Rectal smooth muscle tissue (tissue), 1 donor: ENCODE results near the gene METRN.

Experiments used
- H3K27ac ChIP-seq: one replicate; pipeline ENCODE4 v1.7.0; 2013; ENCODE audit warnings: low read depth, low read length, inconsistent platforms
- H3K27me3 ChIP-seq: one replicate; pipeline ENCODE4 v1.7.0; 2013; ENCODE audit warnings: low read length; ENCODE audit not compliant: control insufficient read depth, insufficient read depth
- H3K36me3 ChIP-seq: one replicate; pipeline ENCODE4 v1.7.0; 2013; ENCODE audit warnings: low read length; ENCODE audit not compliant: control insufficient read depth, insufficient read depth
- H3K4me1 ChIP-seq: one replicate; pipeline ENCODE4 v1.7.0; 2013; ENCODE audit warnings: low read length; ENCODE audit not compliant: control insufficient read depth, insufficient read depth
- H3K4me3 ChIP-seq: one replicate; pipeline ENCODE4 v1.7.0; 2013; ENCODE audit warnings: low read length
- H3K9ac ChIP-seq: one replicate; pipeline ENCODE4 v1.7.0; 2013; ENCODE audit warnings: low read length

Gene METRN

DNA sequence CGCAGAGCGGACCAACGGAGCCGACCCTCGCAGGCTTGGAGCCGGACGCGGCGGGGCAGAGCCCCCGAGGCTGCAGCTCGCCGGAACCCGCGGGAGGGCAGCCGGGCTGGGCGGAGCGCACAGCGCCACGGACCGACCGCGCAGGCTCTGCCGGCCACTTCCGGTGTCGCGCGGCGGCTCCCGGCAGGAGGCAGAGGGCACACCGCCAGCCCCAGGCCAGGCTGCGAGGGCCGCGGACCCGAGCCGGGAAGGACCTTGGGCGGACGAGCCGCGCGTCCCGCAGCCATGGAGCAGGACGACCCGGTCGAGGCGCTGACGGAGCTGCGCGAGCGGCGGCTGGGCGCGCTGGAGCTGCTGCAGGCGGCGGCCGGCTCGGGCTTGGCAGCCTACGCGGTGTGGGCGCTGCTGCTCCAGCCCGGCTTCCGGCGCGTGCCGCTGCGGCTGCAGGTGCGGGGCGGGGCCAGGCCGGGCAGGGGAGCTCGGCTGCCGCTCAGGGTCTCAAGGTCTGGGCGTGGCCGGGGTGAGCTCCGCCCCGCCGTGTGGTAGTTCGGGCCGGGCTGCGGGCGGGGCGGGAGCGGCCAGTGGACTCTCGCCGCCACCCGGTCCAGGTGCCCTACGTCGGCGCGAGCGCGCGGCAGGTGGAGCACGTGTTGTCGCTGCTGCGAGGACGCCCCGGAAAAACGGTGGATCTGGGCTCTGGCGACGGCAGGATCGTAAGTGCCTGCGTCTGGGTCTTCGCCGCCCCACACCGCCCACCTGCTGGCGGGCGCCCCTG, 6.3 kb downstream of the METRN start, which contains the start of gene ANTKMT:
Gene ANTKMT (plus strand): TSS at position 157 of the 775 bp plus-strand sequence. CDS start 129 bp downstream, at position 286.
- no peaks in the 10 kb centered on the region for H3K36me3 ChIP-seq
- H3K4me3 ChIP-seq: peak within 1 kb of the TSS; percentile 92
- H3K9ac ChIP-seq: peak within 1 kb of the TSS; percentile 70
- H3K4me1 ChIP-seq: peaks cover 10% of the 10 kb centered on the region
- peaks cover 11% of the 10 kb centered on the region for H3K27me3 ChIP-seq
- H3K27ac ChIP-seq: peak within 1 kb of the TSS; percentile 87

DNA sequence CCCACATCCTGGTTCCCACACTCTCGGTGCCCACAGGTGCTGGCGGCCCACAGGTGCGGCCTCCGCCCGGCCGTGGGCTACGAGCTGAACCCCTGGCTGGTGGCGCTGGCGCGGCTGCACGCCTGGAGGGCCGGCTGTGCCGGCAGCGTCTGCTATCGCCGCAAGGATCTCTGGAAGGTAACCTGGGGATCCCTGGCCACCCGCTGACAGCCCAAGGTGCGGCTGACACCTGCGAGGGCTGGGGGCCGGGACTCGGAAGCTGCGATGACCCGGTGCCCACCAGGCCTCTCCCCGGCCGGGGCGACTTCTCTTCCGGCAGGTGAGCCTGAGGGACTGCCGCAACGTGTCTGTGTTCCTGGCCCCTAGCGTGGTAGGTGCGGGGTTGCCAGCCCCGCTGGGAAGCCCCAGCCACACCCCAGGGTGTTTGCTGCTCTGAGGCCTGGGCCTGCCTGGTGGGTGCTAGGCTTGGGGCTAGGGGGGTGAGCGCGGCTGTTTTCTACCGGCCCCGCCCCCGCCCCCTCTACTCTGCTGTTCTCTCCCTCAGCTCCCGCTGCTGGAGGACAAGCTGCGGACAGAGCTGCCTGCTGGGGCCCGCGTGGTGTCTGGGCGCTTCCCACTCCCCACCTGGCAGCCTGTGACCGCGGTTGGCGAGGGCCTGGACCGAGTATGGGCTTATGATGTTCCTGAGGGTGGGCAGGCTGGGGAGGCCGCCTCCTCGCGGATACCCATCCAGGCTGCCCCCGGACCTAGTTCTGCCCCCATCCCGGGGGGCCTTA, 7.0 kb downstream of the METRN start:
- Histone ChIP-seq H3K4me1 (peaks cover 8% of the 10 kb centered on the region), H3K4me3 (peak overlapping the region; percentile 92), H3K27ac (peak overlapping the region; percentile 87), H3K9ac (no peak overlapping the region), H3K27me3 (peaks cover 11% of the 10 kb centered on the region), H3K36me3 (no peaks in the 10 kb centered on the region)

DNA sequence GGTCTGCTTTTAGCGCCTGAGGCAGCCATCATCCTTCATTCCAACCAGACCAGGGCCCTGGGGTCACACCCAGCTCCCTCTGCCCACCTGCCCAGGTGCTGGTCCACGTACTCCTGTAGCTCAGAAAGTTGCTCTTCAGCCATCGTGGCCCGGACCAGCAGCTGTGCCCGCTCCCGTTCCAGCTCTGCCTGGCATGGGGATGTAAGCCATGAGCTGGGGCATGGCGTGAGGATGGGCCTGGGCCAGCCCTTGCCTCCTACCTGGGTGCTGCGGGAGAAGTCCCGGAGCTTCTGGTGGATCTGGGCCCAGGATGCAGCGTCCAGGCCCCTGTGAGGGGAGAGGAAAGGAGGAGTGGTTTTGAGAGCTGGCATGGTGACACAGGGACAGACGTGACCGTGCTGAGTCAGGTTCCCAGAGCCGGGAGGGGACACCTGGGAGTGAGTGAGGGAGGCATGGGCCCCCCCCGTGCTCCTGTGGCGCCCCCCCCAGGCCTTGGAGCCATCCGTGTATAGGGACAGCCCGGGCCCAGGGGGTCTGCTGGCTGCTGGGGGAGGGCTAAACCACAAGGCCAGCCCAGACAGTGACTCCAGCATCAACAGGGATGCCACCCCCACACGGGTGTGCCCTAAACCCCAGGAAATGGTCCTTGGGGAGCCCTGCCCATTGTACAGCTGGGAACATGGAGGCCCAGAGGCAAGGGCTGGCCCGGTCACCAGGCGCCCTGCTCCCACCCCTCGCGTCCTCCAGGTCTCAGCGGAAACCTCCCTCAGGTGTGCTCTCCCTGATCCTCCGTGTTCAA, 8.1 kb downstream of the METRN start:
- Histone ChIP-seq H3K9ac (no peak overlapping the region), H3K4me3 (no peak overlapping the region), H3K27ac (no peak overlapping the region), H3K4me1 (peaks cover 8% of the 10 kb centered on the region), H3K36me3 (no peaks in the 10 kb centered on the region), H3K27me3 (peaks cover 17% of the 10 kb centered on the region)

DNA sequence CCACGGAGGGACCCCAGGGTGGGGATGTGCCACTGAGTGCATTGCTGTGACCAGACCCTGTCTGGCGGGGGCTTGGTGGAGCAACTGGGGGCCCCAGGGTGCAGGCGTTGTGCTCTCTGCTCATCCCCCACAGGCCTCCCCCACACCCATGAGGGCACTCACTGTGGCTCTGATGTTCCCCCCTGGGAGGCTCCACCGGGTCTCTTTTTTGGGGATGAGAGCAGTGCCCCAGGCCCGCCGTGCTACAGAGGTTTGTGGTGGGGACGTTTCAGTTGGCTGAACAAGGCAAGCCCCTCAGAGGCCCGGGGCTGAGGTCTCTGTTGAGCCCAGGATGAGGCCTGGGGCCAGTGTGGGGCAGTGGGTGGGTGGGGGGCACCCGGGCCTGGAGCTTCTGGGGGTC, 8.8 kb downstream of the METRN start:
- Histone ChIP-seq H3K27ac (no peak overlapping the region), H3K36me3 (no peaks in the 10 kb centered on the region), H3K4me1 (peaks cover 8% of the 10 kb centered on the region), H3K27me3 (peaks cover 17% of the 10 kb centered on the region), H3K9ac (no peak overlapping the region), H3K4me3 (no peak overlapping the region)

DNA sequence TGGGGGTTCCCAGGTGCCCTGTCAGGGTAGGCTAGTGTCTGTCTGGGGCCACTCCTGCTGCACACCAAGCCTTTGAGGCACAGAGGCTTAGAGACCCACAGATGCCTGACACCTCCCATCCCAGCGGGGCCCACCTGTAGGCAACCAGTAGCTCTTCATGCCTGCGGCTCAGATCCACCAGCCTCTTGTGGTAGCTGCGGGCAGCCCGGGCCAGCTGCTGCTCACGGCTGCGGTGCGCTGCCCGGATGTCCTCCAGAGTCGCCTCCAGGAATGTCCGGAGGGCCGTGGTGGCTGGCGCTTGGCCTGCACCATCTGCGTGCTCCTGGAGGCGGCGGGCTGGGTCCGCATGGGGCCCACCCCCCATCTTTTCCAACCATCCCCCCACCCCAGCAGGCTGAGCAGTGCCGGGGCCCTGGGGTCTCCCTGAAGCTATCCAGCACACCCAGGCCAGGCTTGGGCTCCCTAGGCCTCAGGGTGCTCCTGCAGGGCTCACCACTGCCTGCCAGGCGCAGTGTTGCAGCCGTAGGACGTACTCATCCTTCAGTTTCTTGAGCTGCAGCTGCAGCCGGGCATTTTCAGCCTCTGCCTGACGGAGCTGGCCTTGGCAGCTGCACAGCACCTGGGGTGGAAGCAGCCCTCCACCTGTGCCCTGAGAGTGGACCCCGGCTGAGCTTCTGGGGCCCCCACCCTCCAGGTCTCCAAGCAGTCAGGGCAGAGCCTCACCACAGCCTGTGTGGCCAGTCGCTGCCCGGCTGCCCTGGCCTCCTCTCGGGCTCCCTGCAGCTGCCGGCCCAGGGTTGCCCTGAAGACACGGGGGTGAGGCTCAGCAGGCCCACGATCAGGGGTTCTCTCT, 9.5 kb downstream of the METRN start:
- H3K27ac ChIP-seq: no peak overlapping the region
- H3K4me1 ChIP-seq: peaks cover 8% of the 10 kb centered on the region
- no peak overlapping the region for H3K9ac ChIP-seq
- H3K36me3 ChIP-seq: no peaks in the 10 kb centered on the region
- peaks cover 17% of the 10 kb centered on the region for H3K27me3 ChIP-seq
- H3K4me3 ChIP-seq: no peak overlapping the region

DNA sequence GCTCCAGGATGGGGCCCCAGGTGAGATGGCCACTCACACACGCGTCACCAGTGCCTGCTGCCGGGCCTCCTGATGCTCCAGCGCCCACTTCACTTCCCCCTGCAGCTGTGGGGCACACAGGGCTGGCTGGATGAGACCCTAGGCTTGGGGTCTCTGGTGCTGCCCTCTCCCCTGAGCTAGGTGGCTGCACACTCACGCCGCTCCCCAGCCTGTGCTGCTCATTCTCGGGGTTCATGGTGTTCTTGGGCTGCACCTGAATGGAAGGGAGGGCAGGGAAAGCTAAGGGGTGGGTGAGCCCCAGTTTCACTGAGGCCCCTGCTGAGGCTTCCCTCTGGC, 10.1 kb downstream of the METRN start:
- peaks cover 4% of the 10 kb centered on the region for H3K4me1 ChIP-seq
- H3K9ac ChIP-seq: no peak overlapping the region
- H3K36me3 ChIP-seq: no peaks in the 10 kb centered on the region

DNA sequence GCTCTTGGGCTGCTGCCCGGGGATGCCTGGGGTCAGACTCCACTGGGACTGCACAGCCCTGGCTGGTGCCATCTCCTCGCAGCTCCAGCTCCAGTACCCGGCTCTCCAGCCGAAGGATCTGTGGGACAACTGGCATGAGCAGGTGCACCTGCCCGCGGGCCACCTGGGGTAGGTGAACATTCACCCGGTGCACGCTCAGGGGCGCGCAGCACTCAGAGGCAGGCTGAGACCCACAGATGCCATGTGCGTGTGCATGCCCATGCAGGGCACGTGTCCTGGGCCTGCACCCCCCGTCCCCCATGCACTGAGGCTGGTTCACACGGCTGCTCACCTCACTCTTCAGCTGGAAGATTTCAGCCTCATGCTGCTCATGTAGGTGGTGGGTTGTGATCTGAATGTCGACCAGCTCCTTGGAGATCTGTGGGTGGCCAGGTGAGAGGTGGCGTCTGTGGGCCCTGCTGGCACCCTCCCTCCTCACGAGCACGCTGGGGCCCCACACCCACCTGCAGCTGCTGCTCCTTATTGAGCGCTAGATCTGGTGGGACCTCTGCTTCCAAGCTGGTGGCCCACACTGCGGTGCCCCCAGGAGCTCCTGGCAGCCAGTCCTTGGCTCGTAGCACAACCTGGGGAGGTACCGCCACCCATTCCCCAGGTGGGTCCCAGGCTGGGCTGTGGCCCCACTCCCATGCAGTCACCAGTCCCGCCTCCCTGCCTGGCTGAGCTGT, 10.7 kb downstream of the METRN start:
- peak overlapping the region; percentile 40 for H3K4me3 ChIP-seq
- H3K27ac ChIP-seq: no peak overlapping the region
- H3K9ac ChIP-seq: no peak overlapping the region
- no peaks in the 10 kb centered on the region for H3K36me3 ChIP-seq
- H3K27me3 ChIP-seq: peaks cover 17% of the 10 kb centered on the region
- H3K4me1 ChIP-seq: no peaks in the 10 kb centered on the region

More for the DNA sequence above, 10.1 kb downstream of the METRN start:
- peaks cover 17% of the 10 kb centered on the region for H3K27me3 ChIP-seq
- H3K27ac ChIP-seq: no peak overlapping the region
- H3K4me3 ChIP-seq: no peak overlapping the region

DNA sequence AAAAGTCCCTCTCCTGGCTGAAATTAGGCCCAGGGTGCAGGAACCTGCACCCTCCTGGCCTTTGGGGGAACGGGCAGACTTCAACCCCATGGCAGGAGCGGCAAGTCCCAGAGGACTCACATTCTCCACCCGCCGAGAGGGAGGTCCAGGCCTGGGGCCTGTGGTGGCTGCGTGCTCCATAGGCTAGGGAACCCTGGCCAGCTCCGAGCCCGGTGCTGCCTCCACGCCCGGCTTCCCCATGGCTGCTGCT, 11.2 kb downstream of the METRN start:
- H3K27me3 ChIP-seq: peaks cover 17% of the 10 kb centered on the region

DNA sequence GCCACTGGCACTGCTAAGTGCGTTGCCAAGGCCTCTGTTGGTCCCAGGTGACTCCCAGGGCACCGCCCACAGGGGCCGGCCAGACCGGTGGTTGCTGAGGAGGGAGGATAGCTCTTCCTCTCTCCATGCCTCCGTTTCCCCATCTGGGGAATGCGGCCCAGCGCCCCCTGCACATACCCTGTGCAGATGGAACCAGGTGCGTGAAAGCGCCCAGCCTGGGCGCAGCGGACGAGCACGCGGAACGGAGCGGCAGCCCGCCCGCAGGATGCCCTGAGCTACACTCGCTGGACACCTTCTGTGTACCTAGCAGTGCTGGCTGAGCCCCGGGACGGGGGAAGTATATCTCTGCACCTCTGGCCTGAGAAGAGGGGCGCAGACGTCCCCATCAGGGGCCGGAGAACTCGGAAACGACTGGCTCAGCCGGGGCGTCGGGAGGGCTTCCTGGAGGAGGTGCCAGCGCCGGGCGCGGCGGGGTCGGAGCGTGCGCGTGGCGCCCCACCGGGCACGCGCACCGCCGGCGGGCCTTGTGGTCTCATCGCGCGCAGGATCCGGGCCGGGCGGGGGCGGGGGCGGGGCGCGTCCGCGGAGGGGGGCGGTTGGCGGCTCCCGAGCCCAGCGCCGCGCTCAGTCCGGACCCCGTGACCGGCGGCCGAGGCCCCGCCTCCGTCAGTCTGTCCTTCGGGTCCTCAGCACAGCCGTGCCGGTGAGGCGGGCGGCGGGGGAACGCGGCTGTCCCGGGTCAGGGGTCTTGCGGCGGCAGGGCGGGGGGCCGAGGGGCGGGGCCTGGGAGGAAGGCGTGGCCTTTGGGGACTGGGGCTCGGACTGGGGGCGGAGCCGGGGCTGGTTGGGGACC, 11.7 kb downstream of the METRN start, which contains the start of the genes CCDC78 and HAGHL:
Gene CCDC78 (minus strand): TSS at position 6 of the 853 bp plus-strand sequence. CDS start 76 bp downstream, outside the sequence.
Gene HAGHL (plus strand): TSS at position 669 of the 853 bp plus-strand sequence. CDS start 404 bp downstream, outside the sequence.
- Histone ChIP-seq H3K9ac (no peak within 1 kb of the TSS), H3K27ac (no peak within 1 kb of the TSS), H3K27me3 (peaks cover 17% of the 10 kb centered on the region), H3K4me1 (no peaks in the 10 kb centered on the region), H3K36me3 (no peaks in the 10 kb centered on the region), H3K4me3 (peak within 1 kb of the TSS; percentile 59)

More for the DNA sequence above, 11.2 kb downstream of the METRN start:
- Histone ChIP-seq H3K27ac (no peak overlapping the region), H3K36me3 (no peaks in the 10 kb centered on the region), H3K4me3 (peak overlapping the region; percentile 40), H3K4me1 (no peaks in the 10 kb centered on the region), H3K9ac (no peak overlapping the region)

DNA sequence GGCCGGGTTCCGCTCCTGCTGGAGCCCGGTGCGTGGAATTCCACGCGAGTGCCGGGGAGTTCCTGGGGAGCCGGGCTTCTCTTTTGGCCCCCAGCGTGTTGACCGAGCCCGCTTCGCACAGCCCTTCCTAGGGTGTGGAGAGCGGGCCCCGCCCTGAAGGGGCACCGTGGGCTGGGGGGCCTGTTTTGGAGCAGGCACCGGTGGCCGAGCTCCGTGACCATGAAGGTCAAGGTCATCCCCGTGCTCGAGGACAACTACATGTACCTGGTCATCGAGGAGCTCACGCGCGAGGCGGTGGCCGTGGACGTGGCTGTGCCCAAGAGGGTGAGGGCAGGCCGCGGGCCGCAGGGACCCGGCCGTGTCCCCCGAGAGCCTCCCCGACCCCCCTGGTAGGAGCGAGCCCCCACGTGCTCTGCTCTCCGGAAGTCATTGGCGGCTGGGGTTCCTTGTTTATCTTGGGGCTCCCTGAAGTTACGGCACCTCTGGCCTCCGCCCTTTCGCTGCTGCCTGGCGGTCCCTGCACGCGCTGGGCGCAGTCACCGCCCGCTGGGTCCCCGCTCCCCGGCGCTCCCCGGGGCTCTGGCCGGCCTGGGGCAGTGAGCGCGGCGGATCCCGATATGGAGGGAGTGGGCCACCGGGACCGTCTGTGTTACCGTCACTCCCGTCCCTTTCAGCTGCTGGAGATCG, 12.5 kb downstream of the METRN start:
- Histone ChIP-seq H3K4me1 (no peaks in the 10 kb centered on the region), H3K36me3 (no peaks in the 10 kb centered on the region), H3K9ac (no peak overlapping the region)

More for the DNA sequence above, 12.5 kb downstream of the METRN start:
- H3K27ac ChIP-seq: no peak overlapping the region
- H3K4me3 ChIP-seq: peak overlapping the region; percentile 59
- H3K27me3 ChIP-seq: peaks cover 17% of the 10 kb centered on the region
